GM19397 (cell line): ENCODE results near the gene PARD3B.

Experiments
- ATAC-seq: cut with Tn5 transposase; IDR thresholded peaks from one replicate; pipeline ENCODE4 v1.9.1; 2021; ENCODE audit warnings: mild to moderate bottlenecking, moderate library complexity; ENCODE audit not compliant: unreplicated experiment

Gene PARD3B

DNA sequence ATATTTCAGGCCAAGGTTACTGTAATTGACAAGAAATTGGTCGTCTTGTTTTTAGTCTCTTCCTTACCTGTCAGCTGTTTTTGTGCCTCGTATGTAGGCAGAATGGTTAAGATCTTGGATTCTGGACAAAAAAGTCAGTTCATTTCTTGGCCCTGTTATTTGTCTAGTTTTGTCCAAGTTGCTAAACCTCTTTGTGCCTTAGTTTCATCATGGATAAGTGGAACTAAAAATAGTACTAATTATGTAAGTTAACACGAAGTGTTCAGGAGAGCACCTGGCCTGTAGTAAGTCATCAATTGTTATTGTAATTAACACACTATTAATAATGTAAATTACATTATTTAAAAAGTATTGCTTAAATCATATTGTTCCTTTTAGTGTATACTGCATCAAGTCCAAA is 148.0 kb downstream of the PARD3B start:
- no peak for ATAC-seq

GRCh38 chr2:204695506-204695905 is 150.2 kb downstream of the PARD3B start:
- no peak for ATAC-seq

- no peak for ATAC-seq
Measured at GRCh38 chr2:204696124-204696523, 150.8 kb downstream of the PARD3B start.

DNA sequence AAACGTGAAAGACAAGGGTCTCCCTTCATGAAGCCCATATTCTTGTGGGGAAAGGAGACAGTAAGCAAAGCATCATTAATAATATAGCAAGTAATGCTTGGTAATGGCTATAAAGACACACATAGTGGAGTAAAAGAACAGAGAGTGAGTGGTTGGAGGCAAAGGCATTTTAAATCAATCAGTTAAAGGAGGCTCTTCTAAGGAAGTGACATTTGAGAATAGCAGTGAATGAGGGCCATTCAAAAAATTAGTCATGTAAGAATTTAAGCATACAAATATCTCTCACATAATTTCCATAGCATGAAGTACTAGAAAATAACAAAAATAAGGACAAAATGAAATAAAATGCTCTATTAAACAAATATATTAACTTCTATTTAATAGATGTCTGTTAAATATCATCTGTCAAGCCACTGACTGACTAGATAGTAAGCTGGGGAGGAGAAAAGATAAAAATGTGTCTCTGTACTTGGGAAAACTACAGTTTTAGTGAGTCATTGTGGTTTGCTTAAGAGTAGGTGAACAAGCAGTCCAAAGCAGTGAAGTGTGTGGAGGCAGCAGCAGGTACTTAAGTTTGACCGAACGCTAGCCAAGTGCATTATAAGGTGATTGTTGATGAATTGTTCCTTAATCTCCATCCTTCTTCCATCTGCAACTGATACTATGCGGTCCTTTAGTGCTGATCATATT is 160.1 kb downstream of the PARD3B start:
- no peak for ATAC-seq

GRCh38 chr2:204706939-204707338 is 161.7 kb downstream of the PARD3B start:
- no peak for ATAC-seq

GRCh38 chr2:204713211-204713610 is 167.9 kb downstream of the PARD3B start:
- no peak for ATAC-seq

GRCh38 chr2:204715361-204715760 is 170.1 kb downstream of the PARD3B start:
- ATAC-seq: no peak

DNA sequence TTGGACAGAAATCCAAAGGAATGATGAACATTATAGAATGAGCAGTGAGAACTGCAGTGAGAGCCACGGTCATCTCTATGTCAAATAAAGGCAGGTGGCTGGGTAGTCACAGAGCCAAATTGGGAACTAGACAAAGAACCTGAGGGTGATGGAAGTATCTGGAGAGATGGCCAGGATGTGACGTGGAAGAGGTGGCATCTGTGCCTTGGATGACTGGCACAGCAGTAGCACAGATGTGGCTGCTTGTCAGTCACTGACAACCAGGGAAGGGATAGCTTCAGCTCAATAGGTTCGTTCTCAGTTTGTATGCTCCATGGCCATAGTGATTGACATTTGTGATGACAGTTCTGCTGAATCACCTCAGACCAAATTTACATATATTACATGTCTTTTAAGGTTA is 172.3 kb downstream of the PARD3B start:
- ATAC-seq: no peak

- ATAC-seq: no peak
Measured at GRCh38 chr2:204718607-204719006, 173.3 kb downstream of the PARD3B start.

DNA sequence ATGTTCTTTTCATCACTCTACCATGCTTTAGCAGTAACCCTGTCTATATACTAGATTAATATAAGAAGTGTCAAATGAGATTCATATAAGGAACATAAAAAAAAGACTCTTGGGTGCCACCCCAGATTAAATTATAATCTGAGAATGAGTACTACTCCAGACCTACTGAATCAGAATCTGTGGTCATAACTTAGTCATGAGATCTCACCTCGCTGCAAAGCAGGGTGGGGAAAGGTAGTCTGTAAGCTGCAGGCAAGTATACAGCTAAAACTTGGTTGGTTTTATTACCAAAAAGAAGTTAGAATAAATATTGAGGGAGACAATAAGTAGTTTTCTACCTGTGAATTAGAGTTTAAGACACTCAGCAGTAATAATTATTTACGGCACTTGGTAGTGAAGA is 175.6 kb downstream of the PARD3B start:
- no peak for ATAC-seq

DNA sequence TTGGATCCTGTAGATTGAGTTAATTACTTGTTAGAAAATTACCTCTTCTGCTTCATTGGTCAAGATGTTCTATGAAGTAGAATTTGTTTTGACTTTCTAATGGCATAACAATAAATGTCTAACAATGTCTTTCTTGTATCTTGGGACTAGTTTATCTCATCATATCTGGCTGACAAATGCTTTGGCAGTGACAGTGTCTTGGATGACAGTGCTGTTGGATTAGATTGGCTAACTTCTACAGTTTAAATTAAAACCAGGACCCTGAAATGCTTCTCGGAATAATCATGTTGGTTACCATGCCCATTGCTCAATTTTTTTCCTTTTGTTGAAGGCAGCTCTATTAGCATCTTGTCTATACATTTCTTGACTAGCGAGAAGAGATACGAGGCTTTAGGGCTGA is 176.9 kb downstream of the PARD3B start:
- no peak for ATAC-seq

- ATAC-seq: no peak
Measured at GRCh38 chr2:204722691-204723090, 177.4 kb downstream of the PARD3B start.

DNA sequence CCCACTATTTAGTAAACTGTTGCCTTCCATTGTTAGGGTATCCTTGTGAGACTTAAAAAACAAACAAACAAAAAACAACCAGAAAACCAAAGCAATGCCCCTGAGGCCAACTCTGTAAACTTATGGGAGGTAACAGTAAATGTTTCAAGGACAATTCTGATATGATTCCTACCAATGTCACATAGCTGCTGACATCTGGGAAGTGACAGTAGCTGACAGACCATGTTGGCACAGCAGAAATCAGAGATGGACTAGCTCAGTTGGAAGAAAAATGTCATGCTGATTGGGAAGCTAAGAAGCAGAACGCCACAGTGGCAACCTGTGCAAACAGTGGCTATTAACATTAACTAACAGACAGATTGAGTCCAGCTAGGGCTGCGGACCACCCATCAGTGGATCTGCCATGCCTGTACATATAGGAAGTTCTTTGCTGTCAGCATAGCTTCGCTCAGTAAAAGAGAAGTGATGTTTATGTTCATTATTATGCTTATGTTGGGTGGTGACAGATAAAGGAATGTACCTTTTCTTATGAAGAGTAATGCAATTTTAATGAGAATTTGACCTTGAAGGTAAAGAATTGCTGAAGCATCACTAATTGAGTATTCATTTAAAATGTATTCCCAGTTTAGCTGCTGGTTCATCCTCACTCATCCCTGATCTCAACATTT is 180.6 kb downstream of the PARD3B start:
- ATAC-seq: no peak

GRCh38 chr2:204726831-204727230 is 181.6 kb downstream of the PARD3B start:
- ATAC-seq: no peak

- no peak for ATAC-seq
Measured at GRCh38 chr2:204727368-204727767, 182.1 kb downstream of the PARD3B start.

DNA sequence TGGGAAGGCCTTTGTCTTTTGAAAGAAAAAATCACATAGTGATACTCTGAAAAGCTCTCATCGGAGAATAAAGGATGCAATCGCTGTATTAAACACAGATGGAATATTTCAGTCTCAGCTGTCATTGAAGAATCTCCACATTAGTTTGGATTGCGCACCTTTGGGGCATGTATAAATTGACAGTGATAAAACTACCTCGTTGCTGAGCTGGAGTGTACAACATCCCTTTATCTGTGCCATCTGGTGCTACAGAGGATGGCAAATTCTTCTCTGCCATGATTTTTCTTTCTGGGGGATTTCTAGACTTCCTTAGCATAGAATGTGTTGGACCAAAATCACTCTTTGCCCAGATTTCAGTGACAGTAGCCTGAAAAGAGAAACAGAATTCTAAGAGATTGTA is 185.3 kb downstream of the PARD3B start:
- ATAC-seq: no peak

DNA sequence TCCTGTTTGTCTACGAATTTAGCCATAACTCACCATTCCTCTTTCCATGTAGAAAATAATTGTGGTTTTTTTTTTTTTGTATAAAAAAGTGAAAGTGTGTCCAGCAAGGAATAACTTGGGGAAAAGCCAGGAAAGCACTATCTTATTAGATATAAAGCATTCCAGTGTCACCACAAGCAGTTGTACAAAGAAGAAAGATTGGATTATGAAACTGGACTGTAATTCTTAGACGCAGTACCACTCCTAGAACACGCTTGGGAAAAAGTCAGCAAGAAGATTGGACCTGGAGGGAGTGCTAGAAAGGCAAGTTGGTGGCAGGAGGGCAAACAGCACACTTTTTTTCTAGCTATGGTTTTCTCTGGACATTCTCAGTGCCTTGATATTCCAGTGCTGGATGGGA is 186.7 kb downstream of the PARD3B start:
- no peak for ATAC-seq

DNA sequence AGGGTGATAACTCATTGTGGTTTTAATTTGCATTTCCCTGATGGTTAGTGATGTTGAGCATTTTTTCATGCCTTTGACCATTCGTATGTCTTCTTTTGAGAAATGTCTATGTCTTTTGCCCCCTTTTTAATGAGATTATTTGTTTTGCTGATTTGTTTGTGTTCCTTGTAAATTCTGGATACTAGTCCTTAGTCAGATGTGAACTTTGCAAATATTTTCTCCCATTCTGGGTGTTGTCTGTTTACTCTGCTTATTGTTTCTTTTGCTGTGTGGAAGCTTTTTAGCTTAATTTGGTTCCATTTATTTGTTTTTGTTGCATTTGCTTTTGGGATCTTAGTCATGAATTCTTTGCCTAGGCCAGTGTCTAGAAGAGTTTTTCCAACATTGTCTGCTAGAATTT is 192.0 kb downstream of the PARD3B start:
- no peak for ATAC-seq

- ATAC-seq: no peak
Measured at GRCh38 chr2:204738721-204739120, 193.4 kb downstream of the PARD3B start.

- ATAC-seq: no peak
Measured at GRCh38 chr2:204743393-204743960, 198.2 kb downstream of the PARD3B start.

GRCh38 chr2:204744506-204744905 is 199.2 kb downstream of the PARD3B start:
- ATAC-seq: no peak

GRCh38 chr2:204748286-204748685 is 203.0 kb downstream of the PARD3B start:
- no peak for ATAC-seq
